CD4-positive, alpha-beta T cell treated with Interleukin-2 at 100 ng/mL for 4 hours (primary cell): Measurements from ENCODE around the gene SLC48A1.

Experiments used
- DNase-seq: peaks from one replicate; pipeline ENCODE4 v3.0.0-alpha.2; 2020; ENCODE audit warnings: low spot score

The SLC48A1 gene

GRCh38 chr12:47757840-47758583, 15.0 kb upstream of the SLC48A1 start:
- DNase-seq, result no peak

GRCh38 chr12:47758584-47758833, 14.5 kb upstream of the SLC48A1 start:
- no peak for DNase-seq

- DNase-seq, result peak; percentile 71
Measured at GRCh38 chr12:47758834-47759690, 14.0 kb upstream of the SLC48A1 start, which contains the start of gene RAPGEF3. TSS of gene RAPGEF3 (minus strand) at chr12:47758880. CDS start at chr12:47758556, 324 bp downstream.

GRCh38 chr12:47762850-47763465, 10.1 kb upstream of the SLC48A1 start:
- DNase-seq, result no peak

GRCh38 chr12:47763481-47764346, 9.3 kb upstream of the SLC48A1 start:
- DNase-seq, result no peak

- no peak for DNase-seq
Measured at GRCh38 chr12:47766502-47767215, 6.4 kb upstream of the SLC48A1 start.

- peak; percentile 80 for DNase-seq
Measured at GRCh38 chr12:47767216-47767724, 5.8 kb upstream of the SLC48A1 start.

GRCh38 chr12:47768323-47768811, 4.7 kb upstream of the SLC48A1 start:
- no peak for DNase-seq

- no peak for DNase-seq
Measured at GRCh38 chr12:47769234-47770085, 3.6 kb upstream of the SLC48A1 start.

- no peak for DNase-seq
Measured at GRCh38 chr12:47770086-47770726, 2.8 kb upstream of the SLC48A1 start.

- no peak for DNase-seq
Measured at GRCh38 chr12:47771304-47771703, 1.7 kb upstream of the SLC48A1 start.

- DNase-seq, result no peak
Measured at GRCh38 chr12:47772094-47772660, 861 bp upstream of the SLC48A1 start.

- no peak for DNase-seq
Measured at GRCh38 chr12:47772738-47773061, 338 bp upstream of the SLC48A1 start.

- DNase-seq, result no peak
Measured at GRCh38 chr12:47773858-47774580, 981 bp downstream of the SLC48A1 start.

- no peak for DNase-seq
Measured at GRCh38 chr12:47774663-47775062, 1.6 kb downstream of the SLC48A1 start.

GRCh38 chr12:47775100-47775911, 2.3 kb downstream of the SLC48A1 start:
- DNase-seq, result no peak

GRCh38 chr12:47776471-47777143, 3.6 kb downstream of the SLC48A1 start:
- no peak for DNase-seq
